Adrenal gland (tissue), 12 donors: ENCODE results near the gene TRAK1. TPM values are rescaled to one million over a fixed set of nuclear protein-coding genes. Genes with fewer than 3 reads are reported as not detected.

ENCODE experiments used
- DNase-seq, 7 donors: peaks; one replicate each; pipeline ENCODE4 v3.0.0-alpha.2; 2019 to 2020
- H3K27ac ChIP-seq, 5 donors: fragments of 200-600 bp; sonication (generic) in 4 of 5; 1 replicate in 3 of 5; 2 replicates in 2 of 5; pipeline versions ENCODE4 v1.5.1 to v1.8.0; 2016 to 2020; ENCODE audit warnings: mild to moderate bottlenecking in 1 of 5
- H3K27me3 ChIP-seq: fragments of 200-600 bp; 2 replicates; pipeline ENCODE4 v1.8.0; 2021
- H3K36me3 ChIP-seq, 2 donors: fragments of 200-600 bp; replicated peaks in 1 of 2; 1 replicate in 1 of 2; 2 replicates in 1 of 2; pipeline versions ENCODE4 v1.5.1 to v1.8.0; 2018 to 2022
- H3K4me1 ChIP-seq, 2 donors: fragments of 200-600 bp; replicated peaks in 1 of 2; 1 replicate in 1 of 2; 2 replicates in 1 of 2; pipeline versions ENCODE4 v1.5.1 to v1.8.0; 2018 to 2021
- H3K4me3 ChIP-seq, 4 donors: fragments of 200-600 bp; sonication (generic) in 3 of 4; one replicate each; pipeline ENCODE4 v1.5.1; 2016 to 2018
- H3K9me3 ChIP-seq, 3 donors: fragments of 200-600 bp; sonication (generic) in 1 of 3; replicated peaks in 1 of 3; 1 replicate in 2 of 3; 2 replicates in 1 of 3; pipeline versions ENCODE4 v1.5.1 to v1.8.0; 2016 to 2021
- CTCF ChIP-seq, 6 experiments: fragments of 450-650 bp in 4 of 6; fragments of 200-600 bp in 2 of 6; sonication (generic) in 1 of 6; IDR thresholded peaks; 1 replicate in 5 of 6; 2 replicates in 1 of 6; pipeline versions ENCODE4 v1.5.1 to v1.8.0; 2016 to 2021; ENCODE audit warnings: antibody characterized with exemption in 6 of 6, mild to moderate bottlenecking in 2 of 6, moderate library complexity in 1 of 6
- POLR2A ChIP-seq, 2 donors: fragments of 450-650 bp; IDR thresholded peaks; one replicate each; pipeline ENCODE4 v1.6.1; 2017; ENCODE audit warnings: antibody characterized with exemption in 2 of 2, mild to moderate bottlenecking in 2 of 2, moderate library complexity in 1 of 2
- WGBS, 4 donors: extraction: QIAGEN DNeasy Blood & Tissue Kit in 2 of 4; methylation state at CpG; one replicate each; pipeline versions ENCODE4 v1.1.5 to v1.1.7; 2013 to 2017; 5-methylcytosine and 5-hydroxymethylcytosine counted together
- intact Hi-C, 2 donors: fragments of 100-400 bp; cut with DNase I; formaldehyde crosslinking; loops; one replicate each; pipeline versions ENCODE4 v1.14.1 to v1.15.0; 2022 to 2023
- polyA plus RNA-seq, 3 donors: library from polyadenylated mRNA; stranded (reverse); fragments of 200-250 nt in 2 of 3; fragments of 350-450 nt in 1 of 3; fragmentation: Illumina TruSeq in 1 of 3; extraction: RNeasy Lipid Tissue Mini Kit (QIAGEN cat#74804) in 1 of 3; gene quantifications; one replicate each; pipeline ENCODE4 v1.2.3, GENCODE V29; 2013 to 2014
- total RNA-seq, 9 donors: library from RNA; depleted of rRNA in 4 of 9; stranded (reverse); fragments of >200 nt in 4 of 9; fragments of 120-200 nt in 1 of 9; fragmentation: NEBNext Ultra II Directional in 1 of 9; extraction: Animal tissue kit (Norgen Biotek cat#: 25700) in 1 of 9; gene quantifications; one replicate each; pipeline versions ENCODE4 v1.1.0 to v1.2.4, GENCODE V29; 2013 to 2023
- donor health status: healthy with polysubstance abuse.
- donor health status: Bipolar disorder and iron deficiency.
- donor health status: DM: yes; HTN: yes; CAD: no.
- donor health status: DM: no; HTN: no; CAD: no.
- donor health status: DM: no; HTN: no; CAD: no.
- donor health status: DM: yes; HTN: yes; CAD: no.

Gene TRAK1
- total and polyA plus RNA-seq, 12 donors, result 13.1 to 38.1 (median 26.4) TPM

GRCh38 chr3:42182555-42182954 is 91.4 kb downstream of the TRAK1 start:
- Histone ChIP-seq H3K4me3 (no peak overlapping the region), H3K27me3 (no peaks in the 10 kb centered on the region), H3K27ac (no peak overlapping the region), H3K9me3 (no peaks in the 10 kb centered on the region), H3K36me3 (no peaks in the 10 kb centered on the region), H3K4me1 (peaks cover 0 to 15% of the 10 kb centered on the region in 2 donors)
- TF ChIP-seq POLR2A (IDR thresholded peaks at IDR 0.05) (no peak), CTCF (IDR thresholded peaks at IDR 0.05) (no peak)
- intact Hi-C loops, result loop anchor here in 1 of 2 donors (10.0 kb wide), 1 partner anchor 58 kb away; no protein-coding TSS in a partner anchor
- no peak for DNase-seq
- 57 to 71% (median 58%) methylated on average over 3 of the region's 3 CpGs for WGBS, 4 donors

- Histone ChIP-seq H3K4me3 (no peak overlapping the region), H3K36me3 (no peaks in the 10 kb centered on the region), H3K27ac (no peak overlapping the region), H3K9me3 (no peaks in the 10 kb centered on the region), H3K27me3 (no peaks in the 10 kb centered on the region), H3K4me1 (peaks cover 0 to 8% of the 10 kb centered on the region in 2 donors)
- no peak for TF ChIP-seq CTCF (IDR thresholded peaks at IDR 0.05)
- TF ChIP-seq POLR2A (IDR thresholded peaks at IDR 0.05), result no peak
- intact Hi-C loops, result loop anchor here in 1 of 2 donors (10.0 kb wide), 1 partner anchor 59 kb away; no protein-coding TSS in a partner anchor
- no peak for DNase-seq
- 70 to 91% (median 87%) methylated on average over 3 of the region's 3 CpGs for WGBS, 4 donors
Observed at GRCh38 chr3:42183991-42184632, 93.0 kb downstream of the TRAK1 start.

GRCh38 chr3:42184651-42185443 is 93.7 kb downstream of the TRAK1 start:
- H3K4me3 ChIP-seq, result no peak overlapping the region
- 88 to 94% (median 92%) methylated on average over 19 to 23 of the region's 23 CpGs for WGBS, 4 donors
- H3K36me3 ChIP-seq, result no peaks in the 10 kb centered on the region
- H3K27ac ChIP-seq, result no peak overlapping the region
- H3K4me1 ChIP-seq, result peaks cover 0 to under 1% of the 10 kb centered on the region in 2 donors
- no peaks in the 10 kb centered on the region for H3K27me3 ChIP-seq
- no peaks in the 10 kb centered on the region for H3K9me3 ChIP-seq
- TF ChIP-seq POLR2A (IDR thresholded peaks at IDR 0.05), result no peak
- no peak for TF ChIP-seq CTCF (IDR thresholded peaks at IDR 0.05)
- intact Hi-C loops, result loop anchor here in 1 of 2 donors (10.0 kb wide), 1 partner anchor 60 kb away; no protein-coding TSS in a partner anchor
- peak in 2 of 7 donors; percentile 34 to 72 for DNase-seq

- Histone ChIP-seq H3K36me3 (peaks cover 0 to 2% of the 10 kb centered on the region in 2 donors), H3K9me3 (no peaks in the 10 kb centered on the region), H3K27me3 (no peaks in the 10 kb centered on the region), H3K4me3 (no peak overlapping the region), H3K4me1 (no peaks in the 10 kb centered on the region), H3K27ac (no peak overlapping the region)
- WGBS, 4 donors, result 85 to 87% (median 86%) methylated on average over 9 of the region's 9 CpGs
- DNase-seq, result no peak
- intact Hi-C loops, result loop anchor here in 1 of 2 donors (10.0 kb wide), 1 partner anchor 63 kb away; no protein-coding TSS in a partner anchor
- no peak for TF ChIP-seq POLR2A (IDR thresholded peaks at IDR 0.05)
- TF ChIP-seq CTCF (IDR thresholded peaks at IDR 0.05), result no peak
Observed at GRCh38 chr3:42187936-42188335, 96.8 kb downstream of the TRAK1 start.
